Lower leg skin (tissue), 3 donors: Measurements from ENCODE around the gene KMT5B.

Source experiments
- CTCF ChIP-seq, 3 donors: fragments of 450-650 bp; IDR thresholded peaks; one replicate each; pipeline ENCODE4 v1.5.1; 2016; ENCODE audit warnings: antibody characterized with exemption in 3 of 3, mild to moderate bottlenecking in 3 of 3, moderate library complexity in 2 of 3
- POLR2A ChIP-seq, 2 donors: fragments of 450-650 bp; IDR thresholded peaks; one replicate each; pipeline ENCODE4 v1.6.1; 2016 to 2017; ENCODE audit warnings: antibody characterized with exemption in 2 of 2, mild to moderate bottlenecking in 1 of 2, moderate library complexity in 1 of 2

GRCh38 chr11:68173926-68174325 lies 39.2 kb downstream of the KMT5B start:
- TF ChIP-seq CTCF (IDR thresholded peaks at IDR 0.05) (no peak), POLR2A (IDR thresholded peaks at IDR 0.05) (no peak)
